GM06990 (cell line): Measurements from ENCODE around the gene PINK1.

Experiments used
- DNase-seq: peaks from one replicate; pipeline ENCODE4 v3.0.0-alpha.2; 2011; ENCODE audit not compliant: insufficient read length; ENCODE audit errors: extremely low read depth
- H3K27me3 ChIP-seq: replicated peaks from 2 replicates; pipeline ENCODE4 v1.6.0; 2011; ENCODE audit warnings: low read length; ENCODE audit not compliant: control insufficient read depth, insufficient read depth
- H3K36me3 ChIP-seq: 2 replicates; pipeline ENCODE4 v1.5.1; 2011; ENCODE audit warnings: low read length; ENCODE audit not compliant: control insufficient read depth, insufficient read depth
- H3K4me3 ChIP-seq: replicated peaks from 2 replicates; pipeline ENCODE4 v1.5.1; 2011; ENCODE audit warnings: low read depth, mild to moderate bottlenecking, control low read depth, low read length
- TF ChIP-seq, protein P1 (sequence below): IDR thresholded peaks from 2 replicates; pipeline ENCODE4 v1.5.1; 2011; ENCODE audit warnings: low read length, control low read depth, mild to moderate bottlenecking, inconsistent platforms; ENCODE audit not compliant: insufficient read depth, poor library complexity, severe bottlenecking

PINK1 gene

DNA sequence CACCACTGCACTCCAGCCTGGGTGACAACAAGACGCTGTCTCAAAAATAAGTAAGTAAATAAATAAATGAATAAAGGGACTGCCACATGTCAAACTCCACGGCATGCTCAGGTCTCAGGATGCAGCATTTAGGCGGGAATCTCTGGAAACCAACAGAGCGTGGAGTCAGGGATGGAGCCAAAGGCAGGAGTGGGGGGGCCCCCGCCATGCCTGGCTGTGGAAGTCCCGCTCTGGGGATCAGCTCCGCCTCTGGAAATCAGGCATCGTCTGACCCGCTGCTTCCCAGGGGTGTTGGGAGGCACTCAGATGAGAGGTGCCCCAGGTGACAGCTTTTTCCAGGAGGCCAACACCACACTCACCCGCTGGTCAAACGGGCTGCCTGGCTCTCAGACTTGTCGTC lies 64.3 kb downstream of the PINK1 start:
- Histone ChIP-seq H3K27me3 (no peaks in the 10 kb centered on the region; the same call in 1 of the 2 replicates), H3K36me3 (no peaks in the 10 kb centered on the region), H3K4me3 (no peak overlapping the region)
- TF ChIP-seq, protein P1, sequence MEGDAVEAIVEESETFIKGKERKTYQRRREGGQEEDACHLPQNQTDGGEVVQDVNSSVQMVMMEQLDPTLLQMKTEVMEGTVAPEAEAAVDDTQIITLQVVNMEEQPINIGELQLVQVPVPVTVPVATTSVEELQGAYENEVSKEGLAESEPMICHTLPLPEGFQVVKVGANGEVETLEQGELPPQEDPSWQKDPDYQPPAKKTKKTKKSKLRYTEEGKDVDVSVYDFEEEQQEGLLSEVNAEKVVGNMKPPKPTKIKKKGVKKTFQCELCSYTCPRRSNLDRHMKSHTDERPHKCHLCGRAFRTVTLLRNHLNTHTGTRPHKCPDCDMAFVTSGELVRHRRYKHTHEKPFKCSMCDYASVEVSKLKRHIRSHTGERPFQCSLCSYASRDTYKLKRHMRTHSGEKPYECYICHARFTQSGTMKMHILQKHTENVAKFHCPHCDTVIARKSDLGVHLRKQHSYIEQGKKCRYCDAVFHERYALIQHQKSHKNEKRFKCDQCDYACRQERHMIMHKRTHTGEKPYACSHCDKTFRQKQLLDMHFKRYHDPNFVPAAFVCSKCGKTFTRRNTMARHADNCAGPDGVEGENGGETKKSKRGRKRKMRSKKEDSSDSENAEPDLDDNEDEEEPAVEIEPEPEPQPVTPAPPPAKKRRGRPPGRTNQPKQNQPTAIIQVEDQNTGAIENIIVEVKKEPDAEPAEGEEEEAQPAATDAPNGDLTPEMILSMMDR = no peak
- DNase-seq = no peak

DNA sequence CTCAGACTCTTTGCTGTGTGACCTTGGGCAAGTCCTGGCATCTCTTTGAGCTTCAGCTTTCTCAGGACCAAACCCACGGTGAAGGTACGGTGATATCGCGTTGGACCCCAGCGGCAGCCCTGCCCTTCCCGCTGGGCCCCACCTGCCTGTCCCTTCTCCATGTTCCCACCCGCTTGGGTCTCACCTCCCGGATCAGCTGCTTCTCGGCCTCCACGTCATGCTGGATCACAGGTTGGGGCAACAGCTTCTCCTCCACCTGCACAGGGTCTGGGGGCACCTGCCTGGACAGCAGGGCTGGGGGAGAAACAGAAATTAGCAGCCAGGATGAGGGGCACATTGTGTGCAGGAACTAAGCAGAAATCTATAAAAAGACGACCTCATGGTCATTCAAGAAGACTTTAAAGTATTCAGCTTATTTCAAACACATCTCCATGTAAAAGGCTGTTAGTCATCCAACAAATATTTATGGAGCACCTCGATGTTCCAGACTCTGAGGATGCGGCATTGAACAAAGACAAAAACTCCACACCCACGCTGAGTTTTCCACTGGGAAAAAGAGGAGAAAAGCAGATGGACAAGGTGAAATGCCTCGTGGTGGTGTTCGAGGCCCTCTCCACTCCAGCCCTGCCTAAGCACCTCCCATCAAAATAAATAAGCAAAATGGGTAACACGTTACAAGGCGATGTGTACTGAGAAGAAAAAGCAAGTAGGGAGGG lies 65.1 kb downstream of the PINK1 start:
- no peaks in the 10 kb centered on the region; the same call in 1 of the 2 replicates for H3K27me3 ChIP-seq
- TF ChIP-seq, protein P1 = no peak
- no peak for DNase-seq
- no peaks in the 10 kb centered on the region for H3K36me3 ChIP-seq
- no peak overlapping the region for H3K4me3 ChIP-seq

DNA sequence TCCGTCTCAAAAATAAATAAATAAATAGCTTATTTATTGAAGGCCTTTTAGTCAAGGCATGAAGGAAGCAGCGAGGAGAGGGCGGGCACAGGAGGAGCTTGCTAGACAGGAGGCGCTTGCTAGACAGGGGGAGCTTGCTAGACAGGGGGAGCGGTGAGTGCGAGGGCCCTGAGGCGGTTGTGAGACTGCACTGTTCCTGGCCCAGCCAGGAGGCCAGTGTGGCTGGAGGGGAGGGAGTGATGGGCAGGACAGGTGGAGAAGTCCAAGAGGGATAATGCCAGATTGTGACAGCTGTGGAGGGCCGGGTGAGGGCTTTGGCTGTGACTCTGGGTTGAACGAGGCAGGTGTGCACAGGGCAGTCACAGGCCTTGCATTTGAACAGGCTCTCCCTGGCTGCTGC lies 66.3 kb downstream of the PINK1 start:
- TF ChIP-seq, protein P1 = no peak
- DNase-seq = no peak
- Histone ChIP-seq H3K4me3 (no peak overlapping the region), H3K36me3 (no peaks in the 10 kb centered on the region), H3K27me3 (no peaks in the 10 kb centered on the region; the same call in 1 of the 2 replicates)

GRCh38 chr1:20700636-20701215 lies 67.5 kb downstream of the PINK1 start:
- Histone ChIP-seq H3K4me3 (no peak overlapping the region), H3K27me3 (no peaks in the 10 kb centered on the region; the same call in 1 of the 2 replicates), H3K36me3 (no peaks in the 10 kb centered on the region)
- TF ChIP-seq, protein P1 = no peak
- no peak for DNase-seq
